A549 treated with AZD2906 at 1 μM for 4 hours (cell line): ENCODE data around the gene HHIPL1. TPM values are rescaled to one million over a fixed set of nuclear protein-coding genes. Genes with fewer than 3 reads are reported as not detected.

Experiments used
- total RNA-seq: library from RNA; stranded (reverse); fragments of 200-300 nt; extraction: Qiagen RNA extraction; gene quantifications from 5 replicates; pipeline ENCODE4 v1.2.3, GENCODE V29; 2022

Gene HHIPL1
- total RNA-seq: 0.21 to 0.28 TPM (median 0.24 TPM) in 5 replicates

GRCh38 chr14:99644723-99645544, at the start of gene HHIPL1:
Gene HHIPL1, plus strand, starts transcription at chr14:99645129. Its CDS starts 79 bp downstream, at chr14:99645208.

GRCh38 chr14:99603471-99604277, 41.3 kb upstream of the HHIPL1 start, which contains the start of gene CCDC85C:
Gene CCDC85C, minus strand, starts transcription at chr14:99604207. Its CDS starts 248 bp downstream, at chr14:99603959.

GRCh38 chr14:99683619-99684409, 38.9 kb downstream of the HHIPL1 start, which contains the start of gene CYP46A1:
Gene CYP46A1, plus strand, starts transcription at chr14:99684298. Its CDS starts 120 bp downstream, at chr14:99684418.

Other genes with a start within 250 kb of the HHIPL1 start
- gene SETD3, start 164.3 kb upstream of the HHIPL1 start, total RNA-seq: 40.5 to 53.2 TPM (median 45.1 TPM) in 5 replicates
- 46.4 to 57.9 TPM (median 48.2 TPM) in 5 replicates for gene CCNK, start 163.7 kb upstream of the HHIPL1 start, total RNA-seq
- 33.6 to 37.2 TPM (median 36.7 TPM) in 5 replicates for gene CCDC85C, start 40.9 kb upstream of the HHIPL1 start, total RNA-seq
- gene CYP46A1, start 39.2 kb downstream of the HHIPL1 start, total RNA-seq: 0.09 to 0.20 TPM (median 0.17 TPM) in 5 replicates
- 29.0 to 37.7 TPM (median 33.4 TPM) in 5 replicates for gene EML1, start 148.3 kb downstream of the HHIPL1 start, total RNA-seq